ENCODE results near the gene AARSD1.
"Not testable (repeated sequence)": the region's sequence is repeated elsewhere in the genome, so short reads cannot be mapped to it uniquely, and the experiment has no call there.

The AARSD1 gene, protein sequence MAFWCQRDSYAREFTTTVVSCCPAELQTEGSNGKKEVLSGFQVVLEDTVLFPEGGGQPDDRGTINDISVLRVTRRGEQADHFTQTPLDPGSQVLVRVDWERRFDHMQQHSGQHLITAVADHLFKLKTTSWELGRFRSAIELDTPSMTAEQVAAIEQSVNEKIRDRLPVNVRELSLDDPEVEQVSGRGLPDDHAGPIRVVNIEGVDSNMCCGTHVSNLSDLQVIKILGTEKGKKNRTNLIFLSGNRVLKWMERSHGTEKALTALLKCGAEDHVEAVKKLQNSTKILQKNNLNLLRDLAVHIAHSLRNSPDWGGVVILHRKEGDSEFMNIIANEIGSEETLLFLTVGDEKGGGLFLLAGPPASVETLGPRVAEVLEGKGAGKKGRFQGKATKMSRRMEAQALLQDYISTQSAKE

DNA sequence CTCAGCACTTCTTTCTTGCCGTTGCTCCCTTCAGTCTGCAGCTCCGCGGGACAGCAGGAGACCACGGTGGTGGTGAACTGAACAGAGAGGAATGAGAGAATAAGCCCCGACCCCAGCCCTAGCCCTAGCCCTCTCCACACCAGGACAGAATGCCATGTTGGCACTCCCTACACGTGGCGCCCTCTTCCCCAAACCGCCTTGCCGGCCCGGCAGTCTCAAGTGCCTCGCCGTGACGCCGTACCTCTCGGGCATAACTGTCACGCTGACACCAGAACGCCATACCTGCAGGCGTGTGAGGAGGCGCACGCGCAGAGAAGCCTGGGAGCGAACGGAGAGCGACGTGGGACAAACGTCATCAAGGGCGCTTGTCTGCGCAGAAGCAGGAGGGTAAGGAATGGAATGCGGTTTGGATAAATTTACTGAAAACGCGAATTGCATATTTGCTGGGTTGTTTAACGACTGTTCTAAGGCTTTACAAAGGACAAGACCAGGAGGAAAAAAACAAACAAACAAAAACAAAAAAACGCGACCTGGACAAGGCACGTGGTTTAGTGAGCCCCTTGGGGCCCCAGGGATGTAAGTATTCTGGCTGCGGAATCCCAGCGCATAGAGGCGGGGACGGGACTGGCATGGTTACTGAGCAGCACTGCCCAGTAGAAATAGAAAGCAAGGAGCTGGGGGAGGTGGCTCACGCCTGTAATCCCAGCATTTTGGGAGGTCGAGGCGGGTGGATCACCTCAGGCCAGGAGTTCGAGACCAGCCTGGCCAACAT lies at the start of gene AARSD1:
Gene AARSD1, minus strand, starts transcription at position 294 of the 772 bp plus-strand sequence. Its CDS starts 14 bp downstream, at position 280.
- peak; percentile 91 to 92 for DNase-seq

DNA sequence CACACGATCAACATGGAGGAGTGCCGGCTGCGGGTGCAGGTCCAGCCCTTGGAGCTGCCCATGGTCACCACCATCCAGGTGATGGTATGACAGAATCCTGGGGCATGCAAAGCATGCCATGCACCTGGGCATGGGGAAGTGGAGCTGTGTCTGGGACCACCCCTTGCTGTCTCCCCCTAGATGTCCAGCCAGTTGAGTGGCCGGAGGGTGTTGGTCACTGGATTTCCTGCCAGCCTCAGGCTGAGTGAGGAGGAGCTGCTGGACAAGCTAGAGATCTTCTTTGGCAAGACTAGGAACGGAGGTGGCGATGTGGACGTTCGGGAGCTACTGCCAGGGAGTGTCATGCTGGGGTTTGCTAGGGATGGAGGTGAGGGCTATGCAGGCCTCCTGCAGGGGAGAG lies 49.0 kb upstream of the AARSD1 start:
- DNase-seq, result no peak

DNA sequence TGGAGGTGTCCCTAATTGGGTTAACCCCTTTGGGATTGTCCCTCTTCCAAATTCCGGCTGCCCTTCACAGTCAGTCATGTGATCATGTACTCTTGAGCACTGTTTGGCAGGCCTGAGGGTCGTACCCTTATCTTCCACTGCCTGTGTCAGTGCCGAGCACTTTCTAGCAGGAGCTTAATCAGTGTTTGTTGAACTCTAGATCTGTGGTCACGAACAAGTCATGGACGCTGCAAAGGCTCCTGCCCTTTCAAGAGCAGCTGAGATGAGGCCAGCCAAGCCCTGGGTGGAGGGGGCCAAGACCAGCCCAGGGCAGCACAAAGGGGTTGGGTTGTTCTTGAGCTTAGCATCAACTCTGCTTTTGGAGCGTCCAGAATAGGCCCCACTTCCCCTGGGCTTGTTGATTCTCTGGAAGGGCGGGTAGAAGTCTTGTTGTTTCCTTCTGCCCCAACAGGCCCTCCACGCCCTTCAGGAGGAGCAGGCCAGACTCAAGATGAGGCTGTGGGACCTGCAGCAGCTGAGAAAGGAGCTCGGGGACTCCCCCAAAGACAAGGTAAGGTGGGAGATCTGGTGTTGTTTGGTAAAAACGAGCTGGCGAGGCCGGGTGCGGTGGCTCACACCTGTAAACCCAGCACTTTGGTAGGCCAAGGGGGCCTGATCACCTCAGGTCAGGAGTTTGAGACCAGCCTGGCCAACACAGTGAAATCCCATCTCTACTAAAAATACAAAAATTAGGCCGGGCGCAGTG lies 47.6 kb upstream of the AARSD1 start:
- DNase-seq, result no peak

DNA sequence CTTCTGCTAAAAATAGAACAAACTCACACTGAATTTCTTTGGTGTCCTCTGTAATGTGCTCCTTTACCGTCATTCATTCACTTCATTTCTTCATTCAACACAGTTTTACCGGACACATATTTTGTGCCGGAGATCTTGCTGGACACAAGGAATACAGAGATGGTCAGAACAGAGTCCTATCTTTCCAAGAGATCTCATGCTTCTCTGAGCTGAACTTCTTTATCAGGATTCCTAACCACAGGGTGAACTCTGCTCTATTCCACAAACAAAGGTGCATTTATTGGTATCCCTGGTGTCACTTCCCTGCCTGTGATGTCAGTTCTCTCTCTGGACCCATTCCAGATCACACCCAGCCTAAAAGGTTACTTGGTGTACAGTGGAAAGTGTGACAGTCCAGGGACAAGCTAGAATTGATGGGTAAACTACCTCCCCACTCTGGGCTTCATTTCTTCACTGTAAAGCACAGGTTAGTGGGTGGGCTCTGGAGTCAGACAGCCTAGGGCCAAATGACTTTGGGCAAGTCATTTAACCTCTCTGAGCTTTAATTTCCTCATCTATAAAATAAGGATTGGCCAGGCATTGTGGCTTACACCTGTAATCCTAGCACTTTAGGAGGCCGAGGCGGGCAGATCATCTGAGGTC lies 46.5 kb upstream of the AARSD1 start:
- DNase-seq, result no peak

DNA sequence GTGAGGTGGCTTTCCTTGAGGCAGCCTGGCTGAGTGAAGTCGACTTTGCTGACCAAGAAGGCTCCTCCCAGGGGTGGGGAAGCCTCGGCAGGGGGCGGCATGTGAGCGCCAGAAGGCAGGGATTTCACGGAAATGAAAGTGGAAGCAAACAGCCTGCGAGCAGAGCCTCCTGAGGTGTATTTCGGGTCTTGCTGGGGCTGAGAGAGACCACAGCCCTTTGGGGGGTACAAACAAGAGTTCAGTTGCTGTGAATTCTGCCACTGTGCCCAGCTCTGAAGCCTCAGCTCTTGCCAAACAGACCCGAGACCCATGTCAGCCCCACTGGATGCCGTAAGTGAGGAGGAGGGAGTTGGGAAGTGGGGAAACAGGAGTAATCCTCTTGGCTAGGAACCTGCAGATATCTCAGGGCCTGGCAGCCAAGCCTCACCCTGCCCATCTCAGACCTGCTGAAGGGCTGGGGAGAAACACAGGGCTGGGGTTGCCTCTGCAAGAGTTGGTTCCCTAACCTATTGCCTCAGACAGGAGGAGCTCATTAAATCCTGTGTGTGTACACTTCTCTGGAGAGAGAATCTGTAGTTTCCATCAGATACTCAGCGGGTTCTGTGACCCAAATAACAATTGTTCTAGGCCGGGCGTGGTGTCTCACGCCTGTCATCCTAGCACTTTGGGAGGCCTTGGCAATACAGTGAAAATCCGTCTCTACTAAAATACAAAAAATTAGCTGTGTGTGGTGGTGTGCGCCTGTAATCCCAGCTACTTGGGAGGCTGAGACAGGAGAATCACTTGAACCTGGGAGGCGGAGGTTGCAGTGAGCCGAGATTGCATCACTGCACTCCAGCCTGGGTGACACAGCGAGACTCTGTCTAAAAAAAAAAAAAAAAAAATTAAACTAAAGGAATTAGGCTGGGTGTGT lies 42.6 kb upstream of the AARSD1 start, which contains the start of gene IFI35:
Gene IFI35, plus strand, starts transcription at position 146 of the 913 bp plus-strand sequence. Its CDS starts 164 bp downstream, at position 310.
- DNase-seq, result peak; percentile 85 to 87

DNA sequence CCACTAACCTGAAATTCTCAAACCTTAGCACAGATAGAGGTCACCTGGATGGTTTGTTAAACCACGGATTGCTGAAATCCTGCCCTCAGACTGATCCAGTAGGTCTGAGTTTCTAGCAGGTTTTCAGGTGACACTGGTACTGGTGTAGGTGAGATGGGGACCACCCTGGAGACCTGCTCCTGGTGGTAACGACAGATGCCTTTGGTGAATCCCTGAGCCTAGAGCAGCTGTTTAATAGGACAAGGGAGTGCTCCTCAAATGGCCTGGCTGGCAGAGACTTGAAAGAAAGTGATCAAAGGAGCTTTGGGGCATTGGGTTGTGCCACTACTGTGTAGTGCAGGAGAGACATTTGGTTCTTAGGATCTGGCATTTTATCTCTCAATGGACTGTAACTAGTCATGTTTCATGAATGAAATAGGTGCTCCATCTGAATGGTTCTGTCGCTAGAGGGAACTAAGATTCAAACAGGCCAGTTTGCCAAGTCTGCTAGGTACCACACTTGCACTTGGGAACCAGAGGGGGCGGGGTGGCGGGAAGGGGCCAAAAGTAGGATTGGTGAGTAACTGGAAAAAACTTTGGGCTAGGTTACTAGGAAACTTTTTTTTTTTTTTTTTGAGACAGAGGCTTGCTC lies 39.4 kb upstream of the AARSD1 start:
- no peak for DNase-seq

DNA sequence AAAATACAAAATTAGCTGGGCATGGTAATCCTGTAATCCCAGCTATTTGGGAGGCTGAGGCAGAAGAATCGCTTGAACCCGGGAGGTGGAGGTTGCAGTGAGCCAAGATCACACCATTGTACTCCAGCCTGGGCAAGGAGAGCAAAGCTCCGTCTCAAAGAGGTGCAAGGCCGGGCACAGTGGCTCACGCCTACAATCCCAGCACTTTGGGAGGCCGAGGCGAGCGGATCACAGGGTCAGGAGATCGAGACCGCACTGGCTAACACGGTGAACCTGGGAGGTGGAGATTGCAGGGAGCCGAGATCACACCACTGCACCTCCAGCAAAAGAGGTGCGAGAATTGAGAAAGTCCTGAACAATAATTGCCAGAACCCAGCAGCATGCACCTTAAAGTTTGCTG lies 36.6 kb upstream of the AARSD1 start:
- DNase-seq, result not testable (repeated sequence)

DNA sequence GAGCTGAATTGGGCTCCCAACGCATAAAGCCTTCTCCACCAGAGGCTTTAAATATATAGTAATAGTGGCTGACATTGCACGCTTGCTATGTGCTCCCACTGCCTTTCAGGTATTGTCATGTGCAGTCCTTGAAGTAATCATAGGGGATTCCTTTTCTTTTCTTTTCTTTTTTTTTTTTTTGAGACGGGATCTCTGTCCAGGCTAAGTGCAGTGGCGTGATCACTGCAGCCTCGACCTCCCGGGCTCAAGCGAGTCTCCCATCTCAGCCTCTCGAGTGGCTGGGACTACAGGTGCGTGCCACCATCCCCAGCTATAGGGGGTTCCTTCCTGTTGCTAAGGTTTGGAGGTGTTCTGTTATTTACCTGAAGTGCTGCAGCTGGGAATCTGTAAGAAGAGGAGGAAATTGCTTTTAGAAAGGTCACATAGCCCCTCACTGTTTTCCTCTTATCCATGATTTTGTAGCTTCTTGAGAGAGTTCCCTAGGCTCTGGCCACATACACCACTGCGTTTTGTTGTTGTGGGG lies 34.8 kb upstream of the AARSD1 start:
- DNase-seq, result no peak

DNA sequence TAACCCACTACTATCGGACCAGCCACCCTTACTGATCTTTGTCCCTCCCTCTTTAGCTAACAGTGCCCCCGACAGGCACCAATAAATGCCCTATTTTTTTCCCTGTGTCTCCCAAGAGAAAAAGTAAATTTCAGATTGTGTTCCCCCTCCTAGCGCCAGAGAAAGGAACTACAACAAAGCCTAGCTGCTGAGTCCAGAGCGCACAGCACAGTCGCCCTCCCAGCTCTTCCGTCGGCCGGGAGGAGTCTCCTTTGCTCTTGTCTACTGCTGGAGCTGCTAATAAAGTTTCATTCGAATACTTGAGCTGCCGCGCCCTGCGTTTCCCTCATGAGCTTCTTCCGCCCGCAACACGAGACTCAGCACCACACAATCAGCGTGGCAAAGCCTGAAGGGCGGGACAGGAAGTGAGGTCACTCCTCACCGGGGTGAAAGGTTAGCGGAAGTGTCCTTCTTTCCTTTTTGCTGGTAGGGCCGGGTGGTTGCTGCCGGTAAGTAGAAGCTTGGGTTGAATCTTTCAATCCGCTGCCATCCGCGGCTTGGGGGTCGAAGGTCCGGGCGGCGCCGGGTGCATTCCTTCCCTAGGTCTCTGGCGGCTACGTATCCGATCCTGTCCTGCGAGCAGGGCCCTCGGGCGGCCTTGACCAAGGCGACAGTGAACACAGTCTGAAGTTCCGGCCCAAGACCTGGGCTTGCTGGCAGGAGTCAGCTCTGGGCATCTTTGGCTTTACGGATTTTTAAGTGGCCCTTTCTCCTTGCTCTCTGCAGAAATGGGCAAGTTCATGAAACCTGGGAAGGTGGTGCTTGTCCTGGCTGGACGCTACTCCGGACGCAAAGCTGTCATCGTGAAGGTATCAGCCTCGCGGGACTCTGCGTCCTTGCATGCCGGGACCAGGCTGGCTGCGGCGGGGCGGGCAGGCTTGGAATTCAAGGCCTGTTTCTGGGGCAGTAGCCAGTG lies 34.0 kb upstream of the AARSD1 start, which contains the start of gene RPL27:
Gene RPL27, plus strand, starts transcription at position 436 of the 955 bp plus-strand sequence. Its CDS starts 332 bp downstream, at position 768.
- peak; percentile 99 for DNase-seq

DNA sequence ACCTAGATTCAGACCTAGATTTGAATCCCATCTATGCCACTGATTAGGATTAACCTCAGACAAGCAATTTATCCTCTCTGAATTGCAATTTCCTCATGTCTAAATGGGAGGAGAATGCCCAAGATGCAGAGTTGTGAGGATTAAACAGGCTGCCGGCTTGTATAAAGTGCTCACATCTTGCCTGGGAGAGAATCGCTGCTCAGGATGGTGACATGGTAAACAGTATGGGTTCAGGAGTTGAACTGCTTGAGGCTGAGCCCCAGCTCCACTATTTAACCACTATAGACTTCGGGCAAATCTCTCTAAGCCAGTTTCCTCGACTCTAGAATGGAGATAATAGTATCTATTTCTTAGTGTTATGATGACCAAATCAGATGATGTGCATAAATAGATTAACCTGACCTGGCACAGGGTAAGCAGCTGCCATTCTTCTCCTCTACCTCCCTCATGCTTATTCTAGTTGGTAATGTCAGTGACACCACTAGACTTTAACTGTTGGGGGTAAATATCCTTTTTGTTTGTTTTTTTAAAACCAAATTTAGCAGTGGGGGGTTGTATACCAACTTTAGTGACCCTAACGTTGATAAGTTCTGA lies 33.2 kb upstream of the AARSD1 start:
- no peak for DNase-seq

DNA sequence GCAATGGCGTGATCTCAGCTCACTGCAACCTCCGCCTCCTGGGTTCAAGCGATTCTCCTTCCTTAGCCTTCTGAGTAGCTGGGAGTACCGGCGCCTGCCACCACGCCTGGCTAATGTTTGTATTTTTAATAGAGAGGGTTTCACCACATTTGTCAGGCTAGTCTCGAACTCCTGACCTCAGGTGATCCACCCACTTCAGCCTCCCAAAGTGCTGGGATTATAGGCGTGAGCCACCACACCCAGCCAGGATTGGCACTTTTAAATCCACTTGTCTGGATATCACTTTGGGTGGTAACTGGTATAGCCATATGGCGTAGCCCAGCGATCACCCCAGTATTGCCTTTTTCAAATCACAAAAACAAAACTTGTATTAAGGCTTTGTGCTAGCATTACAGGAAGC lies 29.7 kb upstream of the AARSD1 start:
- DNase-seq, result not testable (repeated sequence)

DNA sequence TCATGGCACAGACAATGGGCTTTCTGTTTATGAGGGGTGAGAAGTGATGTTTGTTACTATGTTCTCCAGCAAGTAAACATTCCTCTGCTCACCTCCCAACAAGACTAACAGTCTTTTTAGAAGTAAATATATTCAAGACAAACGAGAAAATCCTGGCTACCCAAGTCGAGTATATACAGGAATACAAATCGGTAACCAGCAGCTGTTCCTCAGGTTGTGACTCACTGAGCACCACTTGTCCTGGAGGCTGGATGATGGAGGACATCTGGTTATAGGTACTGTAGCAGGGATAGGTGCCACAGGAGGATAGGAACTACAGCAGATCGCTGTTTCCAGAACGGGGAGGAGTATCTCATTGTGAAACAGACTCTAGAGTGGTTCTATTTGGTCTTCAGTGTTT lies 28.6 kb upstream of the AARSD1 start:
- DNase-seq, result no peak

DNA sequence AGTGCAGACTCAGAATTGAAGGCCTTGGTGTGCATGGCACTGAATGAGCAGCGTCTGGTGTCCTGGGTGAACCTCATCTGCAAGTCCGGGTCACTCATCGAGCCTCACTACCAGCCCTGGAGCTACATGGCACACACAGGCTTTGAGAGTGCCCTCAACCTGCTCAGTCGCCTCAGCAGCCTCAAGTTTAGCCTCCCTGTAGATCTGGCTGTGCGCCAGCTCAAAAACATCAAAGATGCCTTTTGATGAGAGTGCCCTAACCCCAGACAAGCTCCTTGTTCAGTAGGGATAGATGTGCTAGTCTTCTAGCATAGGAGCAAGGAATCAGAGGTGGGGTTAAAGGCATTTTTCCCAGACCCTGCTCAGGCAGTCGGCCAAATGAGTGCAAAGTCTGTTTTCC lies 27.2 kb upstream of the AARSD1 start:
- DNase-seq, result no peak

DNA sequence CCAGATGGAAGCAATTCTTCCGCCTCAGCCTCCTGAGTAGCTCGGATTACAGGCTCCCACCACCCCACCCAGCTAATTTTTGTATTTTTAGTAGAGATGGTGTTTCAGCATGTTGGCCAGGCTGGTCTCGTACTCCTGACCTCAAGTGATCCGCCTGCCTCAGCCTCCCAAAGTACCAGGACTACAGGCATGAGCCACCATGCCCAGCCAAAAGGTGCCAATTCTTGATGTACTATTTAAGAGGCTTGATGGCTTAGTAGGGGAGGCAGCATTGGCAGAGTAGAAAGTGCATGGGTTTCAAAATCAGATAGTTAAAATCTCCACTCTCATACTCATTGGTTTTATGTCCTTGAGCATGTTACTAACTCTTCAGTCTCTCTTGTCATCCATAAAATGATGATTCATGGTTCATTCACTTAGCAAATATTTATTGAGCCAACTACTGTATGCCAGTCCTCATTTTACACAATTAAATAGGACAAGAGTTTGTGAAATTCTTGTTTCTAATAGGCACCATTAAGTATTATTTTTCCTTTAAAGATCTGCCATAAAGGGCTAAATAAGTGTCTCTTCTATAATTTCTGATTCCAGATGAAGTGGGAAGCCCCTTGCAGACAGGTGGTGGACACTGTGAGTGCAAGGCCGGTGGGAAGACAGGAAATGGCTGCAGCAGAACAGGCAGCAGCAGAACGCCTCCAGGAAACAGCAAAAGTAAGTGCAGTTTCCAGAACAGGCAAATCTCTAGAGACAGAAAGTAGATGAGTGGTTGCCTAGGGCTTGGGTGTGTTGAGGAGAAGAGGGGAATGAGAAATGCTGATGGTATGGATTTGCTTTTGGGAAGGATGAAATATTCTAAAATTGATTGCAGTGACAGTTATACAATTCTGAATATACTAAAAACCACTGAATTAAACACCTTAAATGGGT lies 25.7 kb upstream of the AARSD1 start:
- DNase-seq, result no peak

DNA sequence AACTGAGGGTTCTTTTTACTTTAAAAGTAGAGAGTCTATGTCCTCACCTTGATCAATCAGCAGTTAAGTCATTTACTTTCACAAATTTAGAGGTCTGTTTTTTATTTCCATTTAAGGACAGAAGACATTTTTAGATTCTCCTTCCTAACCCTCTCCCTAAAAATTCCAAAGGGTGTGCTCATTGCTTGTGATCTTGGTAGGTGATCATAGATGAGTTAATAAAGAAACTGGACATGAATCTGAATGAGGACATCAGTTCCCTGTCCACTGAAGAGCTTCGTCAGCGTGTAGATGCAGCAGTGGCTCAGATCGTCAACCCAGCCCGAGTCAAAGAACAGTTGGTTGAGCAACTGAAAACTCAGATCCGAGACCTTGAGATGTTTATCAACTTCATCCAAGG lies 24.9 kb upstream of the AARSD1 start:
- DNase-seq, result no peak

DNA sequence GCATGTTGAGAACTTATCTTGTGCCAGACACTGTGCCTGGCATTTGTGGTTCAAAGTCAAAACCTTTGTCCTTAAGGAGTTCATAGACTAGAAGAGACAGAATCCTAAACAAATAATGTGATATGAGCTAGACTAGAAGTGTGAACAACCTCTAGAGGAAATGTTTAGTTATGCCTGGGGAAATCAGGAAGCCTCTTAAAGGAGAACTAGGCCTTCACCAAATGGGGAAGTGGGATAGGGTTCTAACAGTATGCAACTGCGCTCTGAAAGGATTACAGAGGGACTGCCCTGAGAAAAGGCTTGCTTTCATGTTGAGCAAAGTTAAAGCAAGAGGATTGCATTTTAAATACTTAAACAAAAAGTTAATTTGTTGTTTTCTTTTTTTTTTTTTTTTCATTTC lies 21.0 kb upstream of the AARSD1 start:
- no peak for DNase-seq

DNA sequence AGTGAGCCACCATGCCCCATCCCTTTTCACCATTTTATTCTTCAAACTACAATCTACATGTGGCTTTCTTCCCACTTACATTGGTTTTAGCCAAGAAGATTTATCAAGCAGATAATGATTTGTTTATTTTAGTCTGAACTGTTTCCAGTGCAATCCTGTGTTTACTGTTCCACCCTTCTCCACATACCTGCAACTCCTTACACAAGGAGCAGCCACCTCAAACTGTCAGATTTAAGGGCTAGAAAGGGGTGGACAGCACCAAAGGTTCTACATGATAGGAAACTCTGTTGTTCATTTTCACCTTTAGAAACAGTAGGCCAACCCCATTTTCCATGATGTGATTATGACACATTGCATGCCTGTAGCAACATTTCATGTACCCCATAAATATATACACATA lies 18.0 kb upstream of the AARSD1 start:
- DNase-seq, result no peak

Data from CD4-positive, alpha-beta T cell treated with Interleukin-1 beta for 1 hour (primary cell).